Stimulated activated CD8-positive, alpha-beta memory T cell treated with anti-CD3 and anti-CD28 coated beads, Interleukin-15, amount 100 ng/mL, for 24 hours (primary cell): ENCODE data around the gene IPO13.
A peak's percentile ranks its signal among the peaks of the same experiment; 100 is the strongest.

Source experiments
- DNase-seq: peaks from one replicate; pipeline ENCODE4 v3.0.0-alpha.2; 2020; ENCODE audit warnings: low read depth

Gene IPO13

GRCh38 chr1:43973981-43974442, 27.3 kb downstream of the IPO13 start:
- no peak for DNase-seq

- DNase-seq: peak; percentile 92
Measured at GRCh38 chr1:43974443-43975248, 27.9 kb downstream of the IPO13 start, which contains the start of gene ATP6V0B. TSS of gene ATP6V0B (plus strand) at chr1:43974960. CDS start at chr1:43975041, 81 bp downstream.

DNA sequence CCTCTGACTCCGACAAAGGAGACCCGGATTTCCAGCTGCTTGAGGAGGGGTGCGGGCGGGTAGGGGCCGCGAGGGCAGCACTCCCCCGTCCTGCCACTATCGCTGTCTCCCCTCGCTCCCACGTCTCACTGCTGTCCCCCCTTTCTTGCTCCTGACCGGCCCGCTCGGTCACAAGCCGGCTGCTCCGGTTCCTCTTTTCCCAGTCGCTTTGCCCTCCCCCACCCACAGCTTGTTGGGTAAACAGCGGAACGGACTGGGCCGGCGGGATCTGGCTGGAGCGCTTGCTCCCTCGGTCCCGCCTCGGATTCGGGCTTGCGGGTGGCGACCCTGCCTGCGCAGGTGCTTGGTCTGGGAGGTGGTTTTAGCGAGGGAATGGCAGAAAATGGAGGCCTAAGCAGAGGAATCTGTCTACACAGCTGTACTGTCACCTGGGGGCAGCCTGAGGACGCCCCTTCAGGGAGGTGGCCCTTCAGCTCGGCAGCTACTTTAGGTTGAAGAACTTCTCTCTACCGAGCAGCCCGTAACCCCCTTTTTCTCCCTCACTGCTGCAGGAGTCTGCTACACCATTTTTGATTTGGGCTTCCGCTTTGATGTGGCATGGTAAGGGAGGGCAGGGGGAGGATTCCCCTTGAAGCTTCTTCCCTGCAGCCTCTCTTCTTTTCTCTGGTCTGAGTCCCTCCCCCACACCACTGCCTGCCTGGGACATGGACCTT, 28.7 kb downstream of the IPO13 start:
- no peak for DNase-seq

- no peak for DNase-seq
Measured at GRCh38 chr1:43976045-43976444, 29.3 kb downstream of the IPO13 start.

DNA sequence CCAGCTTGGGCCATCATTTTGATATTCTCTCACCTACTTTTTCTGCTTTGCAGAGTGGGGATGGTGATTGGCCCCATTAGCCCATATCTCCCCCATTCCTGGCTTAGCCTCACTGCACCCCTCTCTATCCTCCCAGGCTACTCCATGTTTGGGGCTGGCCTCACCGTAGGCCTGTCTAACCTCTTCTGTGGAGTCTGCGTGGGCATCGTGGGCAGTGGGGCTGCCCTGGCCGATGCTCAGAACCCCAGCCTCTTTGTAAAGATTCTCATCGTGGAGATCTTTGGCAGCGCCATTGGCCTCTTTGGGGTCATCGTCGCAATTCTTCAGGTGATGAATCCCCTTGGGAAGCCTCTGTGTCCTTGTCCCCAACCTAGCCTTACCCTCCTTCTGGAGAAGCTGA, 30.1 kb downstream of the IPO13 start:
- no peak for DNase-seq

GRCh38 chr1:43977376-43978263, 30.9 kb downstream of the IPO13 start:
- no peak for DNase-seq

- DNase-seq: no peak
Measured at GRCh38 chr1:43978264-43978550, 31.5 kb downstream of the IPO13 start.

DNA sequence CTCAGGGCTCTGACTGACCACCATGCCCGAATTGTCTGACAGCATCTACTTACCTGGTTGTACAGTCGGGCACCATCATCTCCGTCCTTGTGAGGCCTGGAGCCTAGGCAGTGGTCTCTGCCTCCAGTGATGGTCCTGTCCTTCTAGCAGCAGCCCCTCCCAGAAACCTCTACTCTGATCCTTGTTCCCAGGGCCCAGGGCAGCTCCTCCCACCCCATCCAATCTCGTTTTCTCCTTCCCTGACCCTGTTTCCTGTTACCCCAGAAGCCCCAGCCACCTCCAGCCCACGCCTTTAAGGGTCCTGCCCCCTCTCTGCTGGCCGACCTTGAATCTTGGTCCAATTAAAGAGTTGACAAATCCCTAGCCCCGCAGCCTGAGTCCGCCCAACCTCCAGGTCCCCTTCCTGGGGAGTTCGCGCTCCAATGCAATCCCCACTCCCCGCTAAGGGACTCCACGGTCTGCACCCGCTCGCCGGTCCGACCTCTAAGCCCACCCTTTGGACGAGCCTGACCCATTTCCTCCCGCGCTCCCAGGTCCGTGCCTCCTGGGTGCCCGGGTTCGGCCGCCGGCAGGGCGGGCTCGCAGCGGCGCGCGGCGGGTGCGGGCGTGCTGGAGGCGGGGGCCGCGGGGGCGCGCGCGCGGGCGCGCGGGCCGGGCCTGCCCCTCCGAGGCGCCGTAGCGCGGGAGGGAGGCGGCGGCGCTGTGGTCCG, 32.0 kb downstream of the IPO13 start, which contains the start of gene B4GALT2:
B4GALT2 (plus strand) TSS at position 660 of the 710 bp plus-strand sequence. CDS start 1,951 bp downstream, outside the sequence.
- DNase-seq: no peak

DNA sequence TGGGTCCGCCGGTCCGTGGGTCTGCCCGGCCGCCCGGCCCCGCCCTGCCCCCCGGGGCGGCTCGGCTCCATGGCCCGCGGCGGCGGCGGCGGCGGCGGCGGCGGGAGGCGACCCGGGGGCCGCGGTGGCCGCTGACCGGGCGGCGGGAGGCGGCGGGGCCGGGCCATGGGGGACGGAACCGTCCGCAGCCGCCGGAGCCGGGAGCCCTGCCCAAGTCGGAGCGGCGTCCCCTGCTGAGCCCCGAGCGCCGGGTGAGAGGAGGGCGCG, 32.4 kb downstream of the IPO13 start:
- DNase-seq: no peak

DNA sequence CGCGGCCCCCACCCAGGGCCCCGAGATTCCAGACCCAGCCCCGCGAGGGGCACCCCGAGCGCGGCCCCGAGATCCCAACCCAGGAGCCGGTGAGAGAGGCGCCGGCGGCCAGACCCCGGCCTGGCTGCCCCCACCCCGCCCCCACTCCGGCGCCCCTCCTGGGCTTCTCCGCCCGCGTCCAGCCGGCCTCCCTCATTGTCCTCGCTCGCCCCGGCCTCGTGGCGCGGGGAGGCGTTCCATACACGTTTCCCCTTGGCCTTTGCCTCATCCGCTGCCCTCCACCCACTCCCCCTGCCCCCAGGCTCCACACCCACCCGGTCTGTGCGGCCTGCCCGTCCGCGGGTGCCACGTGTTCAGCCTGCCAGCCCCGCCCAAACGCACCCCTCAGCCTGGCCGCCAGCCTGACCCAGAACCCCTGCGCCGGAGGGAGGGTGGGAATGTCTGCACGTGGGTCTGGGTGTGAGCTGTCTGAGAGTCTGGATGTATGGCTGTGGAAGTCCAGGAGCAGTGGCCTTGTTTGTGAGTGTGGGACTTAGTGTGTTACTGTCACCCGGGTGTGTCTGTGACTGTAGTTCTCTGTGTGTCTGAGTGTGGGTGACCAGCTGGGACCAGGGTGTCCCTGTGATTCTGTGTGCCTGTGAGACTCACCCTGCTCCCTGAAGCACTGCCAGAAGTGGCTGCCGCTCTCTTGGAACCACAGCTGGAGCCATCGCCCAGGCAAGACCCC, 32.9 kb downstream of the IPO13 start:
- DNase-seq: no peak

DNA sequence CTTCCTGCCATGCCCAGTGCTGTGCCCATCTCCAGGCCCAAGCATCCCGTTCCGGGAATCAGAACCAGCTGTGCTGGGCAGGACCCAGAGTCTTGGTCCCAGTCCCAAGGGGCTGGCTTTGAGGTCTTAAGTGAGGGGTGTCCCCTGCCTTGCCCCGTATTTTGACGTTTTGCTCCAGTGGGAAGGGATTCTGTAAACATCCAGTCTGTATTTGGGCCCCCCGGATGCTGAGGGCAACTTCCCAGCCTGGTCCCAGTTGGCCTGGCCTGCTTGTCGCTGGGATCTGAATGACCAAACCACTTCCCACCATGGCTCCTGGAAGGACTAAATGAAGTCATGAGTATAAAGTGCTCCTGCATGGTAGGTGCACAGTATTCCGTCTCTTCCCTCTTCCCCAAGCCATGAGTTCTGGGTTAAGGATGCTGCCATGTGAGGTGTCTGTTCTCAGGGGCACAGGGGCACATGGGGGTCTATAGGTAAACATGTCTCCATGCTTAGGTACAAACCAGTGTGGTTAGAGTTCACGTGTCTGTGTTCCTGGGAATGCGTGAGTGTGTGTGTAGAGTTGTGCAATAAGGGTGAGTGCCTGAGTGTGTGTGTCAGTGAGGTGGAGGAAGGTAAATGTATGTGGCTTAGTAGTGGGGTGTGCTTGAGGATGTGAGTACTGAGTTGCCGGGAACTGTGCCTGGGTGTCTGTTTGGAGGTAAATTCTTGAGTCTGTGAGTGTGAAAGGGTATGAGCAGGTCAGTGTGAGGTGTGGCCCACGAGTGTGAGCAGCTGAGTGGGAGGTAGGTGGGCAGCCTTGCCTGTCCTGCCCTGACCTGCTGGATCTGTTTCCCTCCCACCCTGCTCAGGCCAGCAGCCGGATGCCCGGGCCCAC, 33.7 kb downstream of the IPO13 start:
- DNase-seq: no peak

GRCh38 chr1:43981135-43981491, 34.4 kb downstream of the IPO13 start:
- no peak for DNase-seq

GRCh38 chr1:43981636-43982035, 34.9 kb downstream of the IPO13 start:
- no peak for DNase-seq

DNA sequence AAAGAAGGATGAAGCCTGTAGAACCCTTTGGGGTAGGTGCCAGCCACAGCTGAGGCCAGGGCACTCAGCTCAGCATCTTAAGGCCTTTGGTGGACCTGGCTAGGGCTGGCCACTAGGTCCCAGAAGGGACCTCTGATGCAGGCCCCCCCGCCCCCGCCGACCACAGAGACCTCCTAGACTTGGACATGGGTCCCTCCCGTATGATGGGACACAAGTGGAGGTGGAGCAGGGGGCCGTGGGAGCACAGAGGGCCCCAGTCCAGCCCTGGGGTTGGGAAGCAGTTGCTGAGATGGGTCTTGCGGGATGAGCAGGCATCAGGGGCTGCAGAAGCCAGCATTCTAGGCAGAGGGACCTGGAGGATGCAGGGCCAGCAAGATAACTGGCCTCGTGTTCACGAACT, 35.5 kb downstream of the IPO13 start:
- no peak for DNase-seq

DNA sequence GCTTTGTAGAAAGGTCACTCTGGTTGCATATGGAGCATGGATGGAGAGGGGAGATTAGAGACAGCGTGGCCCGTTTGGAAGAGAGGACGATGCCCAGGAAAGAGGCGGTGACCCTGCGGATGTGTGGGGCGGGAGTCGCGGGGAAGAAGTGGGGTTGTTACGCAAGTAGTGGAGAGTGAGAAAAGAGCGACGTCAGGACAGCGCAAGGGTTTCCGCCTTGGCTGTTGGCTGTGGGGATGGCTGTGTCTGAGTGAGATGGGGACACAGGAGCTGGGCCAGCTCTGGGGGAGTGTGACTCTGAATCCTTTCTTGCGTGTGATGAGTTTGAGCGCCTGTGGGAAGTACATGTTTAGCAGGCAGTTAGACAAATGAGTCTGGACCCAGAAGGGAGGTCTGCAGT, 36.1 kb downstream of the IPO13 start:
- no peak for DNase-seq

GRCh38 chr1:43983253-43983899, 36.6 kb downstream of the IPO13 start:
- DNase-seq: no peak

DNA sequence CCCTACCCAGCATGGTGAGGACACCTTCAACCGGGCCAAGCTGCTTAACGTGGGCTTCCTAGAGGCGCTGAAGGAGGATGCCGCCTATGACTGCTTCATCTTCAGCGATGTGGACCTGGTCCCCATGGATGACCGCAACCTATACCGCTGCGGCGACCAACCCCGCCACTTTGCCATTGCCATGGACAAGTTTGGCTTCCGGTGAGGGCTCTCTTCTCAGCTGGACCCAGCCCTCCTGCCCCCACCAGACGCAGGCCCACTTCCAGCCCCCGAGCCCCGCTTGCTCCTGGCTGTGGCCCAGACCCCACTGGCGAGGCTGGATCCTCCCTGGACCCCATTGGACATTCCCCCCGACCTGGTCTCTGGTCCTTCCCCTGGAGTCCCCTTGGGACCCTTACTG, 38.1 kb downstream of the IPO13 start:
- DNase-seq: no peak

- no peak for DNase-seq
Measured at GRCh38 chr1:43985984-43986595, 39.3 kb downstream of the IPO13 start.

- DNase-seq: no peak
Measured at GRCh38 chr1:43986712-43987111, 40.0 kb downstream of the IPO13 start.
